CD4-positive, alpha-beta T cell treated with Interleukin-10 for 1 hour (primary cell): Measurements from ENCODE around the gene HINFP.
"Not testable (repeated sequence)": the region's sequence is repeated elsewhere in the genome, so short reads cannot be mapped to it uniquely, and the experiment has no call there.

Experiments
- DNase-seq: peaks from one replicate; pipeline ENCODE4 v3.0.0-alpha.2; 2020

Gene HINFP

GRCh38 chr11:119161871-119162270 lies 40.5 kb downstream of the HINFP start:
- DNase-seq, result no peak

- DNase-seq, result no peak
Measured at GRCh38 chr11:119166368-119167076, 45.1 kb downstream of the HINFP start.

DNA sequence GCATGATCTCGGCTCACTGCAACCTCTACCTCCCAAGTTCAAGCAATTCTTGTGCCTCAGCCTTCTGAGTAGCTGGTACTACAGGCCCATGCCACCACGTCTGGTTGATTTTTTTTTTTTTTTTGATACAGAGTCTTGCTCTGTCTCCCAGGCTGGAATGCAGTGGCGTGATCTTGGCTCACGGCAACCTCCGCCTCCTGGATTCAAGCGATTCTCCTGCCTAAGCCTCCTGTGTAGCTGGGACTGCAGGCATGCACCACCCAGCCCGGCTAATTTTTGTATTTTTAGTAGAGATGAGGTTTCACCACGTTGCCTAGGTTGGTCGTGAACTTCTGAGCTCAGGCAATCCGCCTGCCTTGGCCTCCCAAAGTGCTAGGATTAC lies 45.7 kb downstream of the HINFP start:
- DNase-seq, result not testable (repeated sequence)

DNA sequence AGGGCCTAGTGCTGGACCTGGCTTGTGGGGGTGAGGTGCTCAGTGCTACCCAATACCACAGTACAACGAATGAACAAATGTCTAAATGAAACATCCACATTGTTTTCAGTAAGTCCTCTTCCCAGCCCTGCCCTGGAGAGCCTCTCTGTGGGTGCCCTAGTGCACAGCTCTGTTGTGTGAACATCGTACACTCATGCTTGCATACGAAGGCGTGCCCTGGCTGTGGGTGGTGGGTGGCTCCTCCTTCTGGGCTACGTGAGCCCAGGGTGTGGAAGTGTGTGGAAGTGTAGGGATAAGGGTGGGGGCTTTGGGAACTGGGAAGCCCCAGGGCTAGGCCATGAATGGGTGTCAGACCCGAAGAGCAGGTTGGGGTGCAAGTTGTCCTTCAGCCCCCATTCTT lies 46.6 kb downstream of the HINFP start:
- DNase-seq, result no peak

GRCh38 chr11:119168471-119169281 lies 47.3 kb downstream of the HINFP start, which contains the start of gene NLRX1:
TSS of gene NLRX1 (plus strand) at chr11:119168725. CDS start at chr11:119171404, 2,679 bp downstream.
- DNase-seq, result peak; percentile 88

- peak; percentile 26 for DNase-seq
Measured at GRCh38 chr11:119169282-119169719, 47.9 kb downstream of the HINFP start.

DNA sequence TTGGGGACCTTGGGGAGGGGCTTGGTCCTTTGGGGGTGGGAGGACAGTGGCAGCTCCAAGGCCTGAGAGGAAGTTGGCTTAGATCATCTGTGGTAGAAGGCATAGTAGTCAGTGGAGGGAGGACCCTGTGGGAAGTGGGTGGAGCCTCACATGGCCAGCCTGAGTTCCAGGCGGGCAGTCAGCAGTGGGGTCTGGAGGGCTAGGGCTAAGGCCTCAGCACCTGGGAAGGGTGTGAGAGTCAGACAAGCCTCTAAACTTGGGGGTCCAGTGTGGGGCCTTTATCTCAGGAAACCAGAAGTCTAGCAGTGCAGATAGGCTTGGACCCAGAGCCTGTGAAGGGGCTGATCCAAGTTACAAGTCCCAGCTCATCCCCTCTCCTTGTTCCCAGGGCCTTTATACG lies 51.1 kb downstream of the HINFP start:
- DNase-seq, result no peak

DNA sequence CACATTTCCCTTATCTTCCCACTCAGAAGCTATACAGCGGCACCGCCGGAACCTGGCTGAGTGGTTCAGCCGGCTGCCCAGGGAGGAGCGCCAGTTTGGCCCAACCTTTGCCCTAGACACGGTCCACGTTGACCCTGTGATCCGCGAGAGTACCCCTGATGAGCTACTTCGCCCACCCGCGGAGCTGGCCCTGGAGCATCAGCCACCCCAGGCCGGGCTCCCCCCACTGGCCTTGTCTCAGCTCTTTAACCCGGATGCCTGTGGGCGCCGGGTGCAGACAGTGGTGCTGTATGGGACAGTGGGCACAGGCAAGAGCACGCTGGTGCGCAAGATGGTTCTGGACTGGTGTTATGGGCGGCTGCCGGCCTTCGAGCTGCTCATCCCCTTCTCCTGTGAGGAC lies 52.1 kb downstream of the HINFP start:
- no peak for DNase-seq

GRCh38 chr11:119175493-119176077 lies 54.2 kb downstream of the HINFP start:
- DNase-seq, result no peak

DNA sequence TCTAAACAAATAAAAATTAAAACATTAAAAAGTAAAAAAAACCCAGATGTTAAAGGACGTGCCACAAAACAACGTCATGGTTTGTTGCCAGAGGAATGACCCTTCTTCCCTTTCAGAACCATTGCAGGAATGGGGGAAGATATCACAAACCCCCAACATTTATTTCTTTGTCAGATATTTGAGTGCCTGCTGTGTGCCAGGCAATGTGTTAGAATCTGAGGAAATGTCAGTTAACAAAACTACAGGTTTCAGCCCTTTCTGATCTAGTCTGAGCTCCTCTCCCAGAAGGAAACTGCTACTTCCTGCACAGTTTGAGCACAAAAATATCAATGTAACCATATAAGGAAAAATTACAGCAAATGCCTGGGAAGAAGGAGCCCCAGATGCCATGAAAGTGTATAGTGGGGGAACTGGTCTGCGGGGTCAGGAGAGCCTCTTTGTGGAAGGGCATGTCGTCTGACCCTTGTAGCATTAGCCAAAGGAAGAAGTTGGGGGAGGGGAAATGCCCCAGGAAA lies 56.8 kb downstream of the HINFP start:
- no peak for DNase-seq

DNA sequence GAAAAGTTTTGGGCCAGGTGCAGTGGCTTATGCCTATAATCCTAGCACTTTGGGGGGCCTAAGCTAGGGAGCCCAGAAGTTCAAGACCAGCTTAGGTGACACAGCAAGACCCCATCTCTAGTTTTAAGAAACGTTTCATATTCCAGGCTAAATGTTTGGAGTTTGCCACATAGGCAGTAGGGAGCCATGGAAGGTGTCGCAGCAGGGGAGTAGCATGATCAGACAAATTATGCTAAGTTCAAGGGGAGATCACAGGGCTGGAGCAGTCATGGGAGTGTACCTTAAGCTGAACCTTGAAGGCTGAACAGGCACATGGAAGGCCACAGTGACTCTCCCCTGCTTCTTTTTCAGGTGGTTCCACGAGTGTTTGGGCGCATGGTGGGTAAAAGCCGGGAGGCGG lies 58.0 kb downstream of the HINFP start:
- no peak for DNase-seq

DNA sequence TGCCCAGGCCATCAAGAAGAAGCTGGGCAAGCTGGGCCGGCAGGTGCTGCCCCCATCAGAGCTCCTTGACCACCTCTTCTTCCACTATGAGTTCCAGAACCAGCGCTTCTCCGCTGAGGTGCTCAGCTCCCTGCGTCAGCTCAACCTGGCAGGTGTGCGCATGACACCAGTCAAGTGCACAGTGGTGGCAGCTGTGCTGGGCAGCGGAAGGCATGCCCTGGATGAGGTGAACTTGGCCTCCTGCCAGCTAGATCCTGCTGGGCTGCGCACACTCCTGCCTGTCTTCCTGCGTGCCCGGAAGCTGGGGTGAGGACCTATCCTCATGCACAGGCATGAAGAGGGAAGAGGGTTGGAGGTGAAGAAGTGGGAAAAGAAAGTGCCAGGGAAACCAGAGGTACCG lies 58.6 kb downstream of the HINFP start:
- DNase-seq, result no peak

DNA sequence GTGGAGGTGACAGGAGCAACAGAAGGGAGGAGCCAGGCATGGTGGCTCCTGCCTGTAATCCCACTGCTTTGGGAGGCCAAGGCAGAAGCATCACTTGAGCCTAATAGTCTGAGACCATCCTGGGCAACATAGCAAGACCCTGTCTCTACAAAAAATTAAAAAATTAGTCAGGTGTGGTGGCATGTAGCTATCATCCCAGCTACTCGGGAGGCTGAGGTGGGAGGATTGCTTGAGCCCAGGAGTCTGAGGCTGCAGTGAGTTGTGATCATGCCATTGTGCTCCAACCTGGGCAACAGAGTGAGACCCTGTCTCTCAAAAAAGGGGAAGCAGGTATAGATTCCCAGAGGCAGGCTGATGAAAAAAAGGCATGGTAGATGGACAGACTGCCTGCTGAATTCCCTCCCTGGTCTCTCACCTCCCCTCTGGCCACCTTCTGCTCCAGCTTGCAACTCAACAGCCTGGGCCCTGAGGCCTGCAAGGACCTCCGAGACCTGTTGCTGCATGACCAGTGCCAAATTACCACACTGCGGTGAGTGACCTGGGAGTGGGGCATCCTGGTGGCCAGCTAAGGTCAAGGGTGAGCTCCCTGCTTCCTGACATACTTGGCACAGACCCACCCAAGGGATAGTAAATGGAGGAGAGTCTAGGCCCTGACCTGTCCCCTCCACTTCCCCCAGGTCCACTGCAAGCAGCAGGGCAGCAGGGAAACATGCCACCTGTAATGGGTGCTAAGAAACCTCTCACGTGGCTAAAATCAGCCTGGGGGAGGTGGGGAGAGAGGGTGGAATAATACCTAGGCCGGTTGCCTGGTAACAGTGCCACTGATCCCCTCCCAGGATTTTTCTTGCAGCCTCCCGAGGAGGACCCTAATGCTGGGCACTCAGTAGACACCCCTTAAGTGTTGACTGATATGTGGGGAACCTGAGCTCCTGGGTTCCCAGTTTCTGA lies 59.6 kb downstream of the HINFP start:
- DNase-seq, result no peak

DNA sequence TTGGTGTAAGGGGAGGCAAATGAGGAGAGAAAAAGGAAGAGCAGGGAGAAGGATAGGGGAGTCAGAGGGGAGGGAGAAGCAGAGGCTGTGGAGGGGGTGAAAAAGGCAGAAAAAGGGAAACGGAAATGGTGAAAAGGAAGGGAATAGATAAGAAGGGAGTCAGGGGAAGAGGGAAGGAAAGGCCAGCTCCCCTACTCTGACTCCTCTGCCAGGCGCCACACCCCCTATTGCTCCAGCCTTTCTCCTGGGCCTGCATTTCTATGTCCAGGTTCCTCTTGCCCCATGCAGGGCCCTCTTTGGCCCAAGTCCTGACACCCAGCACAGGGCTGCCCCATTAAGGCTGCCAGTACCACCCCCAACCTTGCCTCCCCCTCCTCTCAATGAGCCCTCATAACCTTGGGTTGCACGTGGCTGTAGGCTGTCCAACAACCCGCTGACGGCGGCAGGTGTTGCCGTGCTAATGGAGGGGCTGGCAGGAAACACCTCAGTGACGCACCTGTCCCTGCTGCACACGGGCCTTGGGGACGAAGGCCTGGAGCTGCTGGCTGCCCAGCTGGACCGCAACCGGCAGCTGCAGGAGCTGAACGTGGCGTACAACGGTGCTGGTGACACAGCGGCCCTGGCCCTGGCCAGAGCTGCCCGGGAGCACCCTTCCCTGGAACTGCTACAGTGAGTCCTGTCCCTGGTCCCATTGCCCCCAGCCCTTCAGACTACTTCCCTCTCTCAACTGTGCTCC lies 60.5 kb downstream of the HINFP start:
- DNase-seq, result no peak

- DNase-seq, result not testable (repeated sequence)
Measured at GRCh38 chr11:119184399-119184798, 63.0 kb downstream of the HINFP start.
